ENCODE data around the gene CEP152.

DNA sequence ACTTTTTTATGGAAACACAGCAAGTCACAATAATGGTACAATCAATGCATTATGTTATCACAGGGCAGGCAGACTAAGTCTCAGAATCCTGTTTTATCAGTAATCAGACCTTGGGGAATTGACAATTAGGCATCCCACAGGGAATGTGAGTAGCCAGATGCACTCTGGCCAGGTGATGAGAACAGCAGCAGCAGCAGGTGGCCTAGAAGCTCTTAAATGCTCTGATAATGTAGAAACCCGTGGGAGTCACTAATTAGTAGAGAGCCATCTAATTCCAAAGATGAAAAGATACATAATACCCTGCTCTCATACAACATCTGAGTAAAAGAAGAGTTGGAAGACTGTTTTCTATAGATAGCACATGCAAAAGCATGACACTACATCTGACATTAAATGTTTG lies 12.6 kb downstream of the CEP152 start:
- TF ChIP-seq, protein P1, sequence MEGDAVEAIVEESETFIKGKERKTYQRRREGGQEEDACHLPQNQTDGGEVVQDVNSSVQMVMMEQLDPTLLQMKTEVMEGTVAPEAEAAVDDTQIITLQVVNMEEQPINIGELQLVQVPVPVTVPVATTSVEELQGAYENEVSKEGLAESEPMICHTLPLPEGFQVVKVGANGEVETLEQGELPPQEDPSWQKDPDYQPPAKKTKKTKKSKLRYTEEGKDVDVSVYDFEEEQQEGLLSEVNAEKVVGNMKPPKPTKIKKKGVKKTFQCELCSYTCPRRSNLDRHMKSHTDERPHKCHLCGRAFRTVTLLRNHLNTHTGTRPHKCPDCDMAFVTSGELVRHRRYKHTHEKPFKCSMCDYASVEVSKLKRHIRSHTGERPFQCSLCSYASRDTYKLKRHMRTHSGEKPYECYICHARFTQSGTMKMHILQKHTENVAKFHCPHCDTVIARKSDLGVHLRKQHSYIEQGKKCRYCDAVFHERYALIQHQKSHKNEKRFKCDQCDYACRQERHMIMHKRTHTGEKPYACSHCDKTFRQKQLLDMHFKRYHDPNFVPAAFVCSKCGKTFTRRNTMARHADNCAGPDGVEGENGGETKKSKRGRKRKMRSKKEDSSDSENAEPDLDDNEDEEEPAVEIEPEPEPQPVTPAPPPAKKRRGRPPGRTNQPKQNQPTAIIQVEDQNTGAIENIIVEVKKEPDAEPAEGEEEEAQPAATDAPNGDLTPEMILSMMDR (conservative IDR thresholded peaks at IDR 0.05): no peak
- TF ChIP-seq EZH2 (IDR thresholded peaks at IDR 0.05; ENCODE audit: low read depth): no peak

Measured in PC-9 (cell line).